Endothelial cell of umbilical vein (primary cell): Measurements from ENCODE around the gene CEP72. TPM values are rescaled to one million over a fixed set of nuclear protein-coding genes. Genes with fewer than 3 reads are reported as not detected.

Experiments
- BruUV-seq: library from RNA; stranded (reverse); fragments of 400-500 nt; replicated peaks from 2 replicates; lab custom pipeline; 2021; lab: Mats Ljungman, UMichigan
- CTCF ChIA-PET: fragments of 300-600, 350-600 bp; sonication (Branson Sonifier 250); formaldehyde crosslinking; loops from one replicate; lab custom pipeline; 2021; ENCODE audit warnings: antibody characterized with exemption, inconsistent platforms; lab: Charles Lee
- POLR2A ChIA-PET: fragments of 300-600, 350-600 bp; sonication (Branson Sonifier 250); formaldehyde crosslinking; loops from one replicate; lab custom pipeline; 2021; ENCODE audit warnings: antibody characterized with exemption, inconsistent platforms; lab: Charles Lee
- DNase-seq: peaks from one replicate; pipeline ENCODE4 v3.0.0-alpha.2; 2011; ENCODE audit warnings: low read depth, low spot score
- FAIRE-seq: peaks from 2 replicates; lab custom pipeline; 2011; peaks lifted over from hg19 to GRCh38; lab: Jason Lieb, UNC
- H2AFZ ChIP-seq: 2 replicates; pipeline ENCODE4 v1.6.0; 2012; ENCODE audit warnings: low read depth, low read length, control low read depth, inconsistent platforms
- H3K27ac ChIP-seq: 2 replicates; pipeline ENCODE4 v1.5.1; 2011; ENCODE audit warnings: low read depth, mild to moderate bottlenecking, control low read depth, low read length, moderate library complexity; ENCODE audit not compliant: insufficient read depth
- H3K27me3 ChIP-seq, 2 experiments: 2 replicates each; pipeline versions ENCODE4 v1.6.0 to v1.6.1; 2011; ENCODE audit warnings: low read length in 2 of 2, mixed read lengths in 1 of 2; ENCODE audit not compliant: control insufficient read depth in 2 of 2, insufficient read depth in 2 of 2
- H3K36me3 ChIP-seq, 2 experiments: 2 replicates in 1 of 2; 3 replicates in 1 of 2; pipeline ENCODE4 v1.5.1; 2011; ENCODE audit warnings: low read length in 2 of 2, mild to moderate bottlenecking in 1 of 2, moderate library complexity in 1 of 2; ENCODE audit not compliant: control insufficient read depth in 2 of 2, insufficient read depth in 2 of 2; ENCODE audit errors: extremely low read depth in 1 of 2
- H3K4me1 ChIP-seq: 3 replicates; pipeline ENCODE4 v1.5.1; 2011; ENCODE audit warnings: mild to moderate bottlenecking, low read length; ENCODE audit not compliant: control insufficient read depth, insufficient read depth; ENCODE audit errors: extremely low read depth
- H3K4me2 ChIP-seq: 2 replicates; pipeline ENCODE4 v1.6.1; 2011; ENCODE audit warnings: low read length, control low read depth, mixed read lengths; ENCODE audit not compliant: insufficient read depth
- H3K4me3 ChIP-seq, 3 experiments: fragments of 200-600 bp in 1 of 3; sonication (generic), shearing (Covaris generic) in 1 of 3; replicated peaks in 1 of 3; 2 replicates each; pipeline ENCODE4 v1.5.1; 2011 to 2016; ENCODE audit warnings: control low read depth in 3 of 3, low read length in 3 of 3, mild to moderate bottlenecking in 2 of 3, inconsistent platforms in 1 of 3, low read depth in 1 of 3, moderate library complexity in 1 of 3; ENCODE audit not compliant: insufficient read depth in 1 of 3
- H3K79me2 ChIP-seq: 2 replicates; pipeline ENCODE4 v1.6.0; 2012; ENCODE audit warnings: low read length, inconsistent platforms; ENCODE audit not compliant: control insufficient read depth, insufficient read depth
- H3K9ac ChIP-seq: replicated peaks from 2 replicates; pipeline ENCODE3; 2011; ENCODE audit warnings: low read length, control low read depth; ENCODE audit not compliant: insufficient read depth; ENCODE audit errors: extremely low read depth
- H3K9me1 ChIP-seq: replicated peaks from 3 replicates; pipeline ENCODE4 v1.6.0; 2011; ENCODE audit warnings: mild to moderate bottlenecking, low read length; ENCODE audit not compliant: control insufficient read depth, insufficient read depth; ENCODE audit errors: extremely low read depth
- H3K9me3 ChIP-seq: replicated peaks from 2 replicates; pipeline ENCODE4 v1.5.1; 2012; ENCODE audit warnings: low read length, inconsistent platforms; ENCODE audit not compliant: control insufficient read depth, insufficient read depth
- H4K20me1 ChIP-seq: replicated peaks from 2 replicates; pipeline ENCODE3; 2011; ENCODE audit warnings: mild to moderate bottlenecking, low read length; ENCODE audit not compliant: control insufficient read depth, insufficient read depth; ENCODE audit errors: extremely low read depth
- CTCF ChIP-seq, 2 donors: IDR thresholded peaks; 1 replicate in 1 of 2; 2 replicates in 1 of 2; pipeline ENCODE4 v1.5.1; 2011; ENCODE audit warnings: low read length in 2 of 2, mild to moderate bottlenecking in 2 of 2, moderate library complexity in 2 of 2, control low read depth in 1 of 2, inconsistent platforms in 1 of 2, low read depth in 1 of 2; ENCODE audit not compliant: insufficient read depth in 1 of 2; ENCODE audit errors: extremely low read depth in 1 of 2
- EZH2 ChIP-seq: IDR thresholded peaks from 2 replicates; pipeline ENCODE4 v1.6.1; 2012; ENCODE audit warnings: borderline replicate concordance, low read depth, mild to moderate bottlenecking, moderate library complexity, low read length, inconsistent platforms; ENCODE audit not compliant: severe bottlenecking
- FOS ChIP-seq: IDR thresholded peaks from 2 replicates; pipeline ENCODE4 v1.6.1; 2011; ENCODE audit warnings: mild to moderate bottlenecking, low read length, moderate library complexity, borderline replicate concordance; ENCODE audit not compliant: insufficient read depth
- GATA2 ChIP-seq: IDR thresholded peaks from 2 replicates; pipeline ENCODE4 v1.7.0; 2011; ENCODE audit warnings: low read depth, mild to moderate bottlenecking, moderate library complexity, mixed read lengths, low read length; ENCODE audit not compliant: insufficient read length, insufficient read depth
- JUN ChIP-seq: IDR thresholded peaks from 2 replicates; pipeline ENCODE4 v1.6.1; 2011; ENCODE audit warnings: borderline replicate concordance, low read depth; ENCODE audit not compliant: insufficient read length, insufficient read depth
- MYC ChIP-seq: IDR thresholded peaks from one replicate; pipeline ENCODE4 v1.6.1; 2011; ENCODE audit warnings: mild to moderate bottlenecking, low read depth, low read length
- POLR2A ChIP-seq: IDR thresholded peaks from 2 replicates; pipeline ENCODE4 v1.6.1; 2012; ENCODE audit warnings: low read depth, mild to moderate bottlenecking, control low read depth, low read length
- POLR2AphosphoS5 ChIP-seq: IDR thresholded peaks from 2 replicates; pipeline ENCODE4 v1.6.1; 2012; ENCODE audit warnings: low read depth, mild to moderate bottlenecking, control low read depth, low read length, moderate library complexity; ENCODE audit not compliant: insufficient read depth
- dilution Hi-C: fragments of 300-500 bp; cut with MboI; formaldehyde crosslinking; loops from one replicate; pipeline ENCODE4 v1.15.0; 2019; ENCODE audit warnings: low sequenced_read_pairs; ENCODE audit not compliant: extremely low pct_ligation_motif_present
- intact Hi-C: fragments of 100-400 bp; cut with micrococcal nuclease; formaldehyde crosslinking; loops from one replicate; pipeline ENCODE4 v1.10.0; 2022
- polyA plus RNA-seq, 4 experiments: library from polyadenylated mRNA; depleted of rRNA in 3 of 4; stranded (reverse) in 3 of 4; unstranded in 1 of 4; fragments of >200 nt; gene quantifications; 2 replicates each; pipeline versions ENCODE4 v1.2.1 to v1.2.3, GENCODE V29; 2011 to 2012; ENCODE audit warnings: missing spikeins in 1 of 4
- total RNA-seq: library from RNA; stranded (reverse); gene quantifications from 2 replicates; pipeline ENCODE4 v1.2.3, GENCODE V29; 2021
- TF ChIP-seq, protein P1 (sequence below): IDR thresholded peaks from 2 replicates; pipeline ENCODE4 v1.6.1; 2011; ENCODE audit not compliant: insufficient read depth, insufficient read length

CEP72 gene
- total and polyA plus RNA-seq, 2 donors (not counting 3 experiments of a cell fraction or from before 2014, with no cell fraction given) = 2.9 to 9.5 TPM

- H3K36me3 ChIP-seq = peaks cover 3 to 7% of the 10 kb centered on the region in 2 experiments
- H3K27ac ChIP-seq = no peak overlapping the region
- H3K4me2 ChIP-seq = no peak overlapping the region
- no peaks in the 10 kb centered on the region for H4K20me1 ChIP-seq
- intact Hi-C loops (no loop called here), dilution Hi-C loops (no loop called here)
- H3K4me3 ChIP-seq = no peak overlapping the region
- no peaks in the 10 kb centered on the region for H3K9me3 ChIP-seq
- H2AFZ ChIP-seq = no peak overlapping the region
- no TSS peak for BruUV-seq
- DNase-seq = no peak
- H3K27me3 ChIP-seq = no peaks in the 10 kb centered on the region
- no peaks in the 10 kb centered on the region for H3K9me1 ChIP-seq
- TF ChIP-seq POLR2A = no peak
- no peak for TF ChIP-seq MYC
- no peak for TF ChIP-seq EZH2
- TF ChIP-seq GATA2 = no peak
- no peak for TF ChIP-seq CTCF (IDR thresholded peaks at IDR 0.05; ENCODE audit: extremely low read depth in 1 of 2, insufficient read depth in 1 of 2, low read depth in 1 of 2, low read length in 2 of 2)
- TF ChIP-seq, protein P1, sequence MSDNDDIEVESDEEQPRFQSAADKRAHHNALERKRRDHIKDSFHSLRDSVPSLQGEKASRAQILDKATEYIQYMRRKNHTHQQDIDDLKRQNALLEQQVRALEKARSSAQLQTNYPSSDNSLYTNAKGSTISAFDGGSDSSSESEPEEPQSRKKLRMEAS = no peak
- TF ChIP-seq JUN = no peak
- no peak for TF ChIP-seq POLR2AphosphoS5
- no peak for TF ChIP-seq FOS
- ChIA-PET POLR2A (no interaction called here), CTCF (interaction anchor here (1.1 kb wide), 1 partner anchor 23 kb away, joined by 3 read pairs; no protein-coding TSS in a partner anchor)
- no peak for FAIRE-seq
- no peaks in the 10 kb centered on the region for H3K79me2 ChIP-seq
- H3K9ac ChIP-seq = no peak overlapping the region
- H3K4me1 ChIP-seq = no peaks in the 10 kb centered on the region
These were observed 34.5 kb downstream of the CEP72 start for GRCh38 chr5:646396-647201.
